NB4 (cell line): ENCODE measurements around the gene MAN2B1.
A peak's percentile ranks its signal among the peaks of the same experiment; 100 is the strongest.

Source experiments
- MYC ChIP-seq: IDR thresholded peaks from 2 replicates; pipeline ENCODE4 v1.6.1; 2011; ENCODE audit warnings: low read depth, low read length
- TF ChIP-seq, protein P1 (sequence below): IDR thresholded peaks from 2 replicates; pipeline ENCODE4 v1.6.1; 2011; ENCODE audit warnings: low read depth, low read length
- TF ChIP-seq, protein P2 (sequence below): IDR thresholded peaks from one replicate; pipeline ENCODE4 v1.5.1; 2012; ENCODE audit warnings: low read depth, low read length

DNA sequence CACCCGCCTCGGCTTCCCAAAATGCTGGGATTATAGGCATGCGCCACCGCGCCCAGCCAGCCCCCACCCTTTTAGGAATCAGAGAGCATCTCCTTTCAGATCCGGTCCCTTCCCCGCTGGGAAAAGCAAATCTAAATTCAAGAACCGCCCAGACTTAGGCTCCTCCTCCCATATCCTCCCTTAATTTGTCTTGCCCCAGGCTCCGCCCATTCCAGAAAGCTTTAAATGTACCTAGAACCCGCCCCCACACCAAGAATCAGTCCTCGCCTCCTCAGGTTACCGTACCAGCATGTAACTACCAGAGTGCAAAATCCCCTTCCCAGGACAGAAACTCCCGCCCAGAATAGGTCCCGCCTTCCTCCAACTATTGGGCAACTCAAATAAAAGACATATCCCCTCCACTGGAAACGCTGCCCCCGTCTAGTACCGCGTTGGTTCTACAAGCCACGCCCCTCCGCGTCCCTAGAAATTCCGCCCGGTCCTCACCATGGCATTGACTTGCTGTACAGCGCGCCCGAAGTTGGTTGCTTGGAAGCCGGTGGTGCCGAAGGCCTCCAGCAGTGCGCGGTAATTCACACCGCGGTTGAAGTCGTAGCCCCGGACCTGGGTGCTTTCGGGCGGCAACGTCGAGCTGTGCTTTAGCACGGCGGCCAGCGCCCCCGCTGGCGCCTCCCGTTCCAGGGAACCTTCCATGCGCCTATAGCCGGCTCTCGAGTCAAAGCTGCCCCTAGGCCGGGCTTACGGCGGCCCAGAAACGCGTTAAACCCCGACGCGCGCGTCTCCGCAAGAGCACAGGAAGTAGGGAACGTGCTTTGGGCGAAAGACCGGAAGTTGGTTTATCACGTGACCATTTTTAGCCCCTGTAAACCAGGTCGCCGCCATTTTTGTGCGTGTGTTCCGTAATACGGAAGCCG lies 14.8 kb upstream of the MAN2B1 start, which contains the start of gene DHPS:
- TF ChIP-seq, protein P1, sequence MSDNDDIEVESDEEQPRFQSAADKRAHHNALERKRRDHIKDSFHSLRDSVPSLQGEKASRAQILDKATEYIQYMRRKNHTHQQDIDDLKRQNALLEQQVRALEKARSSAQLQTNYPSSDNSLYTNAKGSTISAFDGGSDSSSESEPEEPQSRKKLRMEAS, result peak; percentile 92
- TF ChIP-seq, protein P2, sequence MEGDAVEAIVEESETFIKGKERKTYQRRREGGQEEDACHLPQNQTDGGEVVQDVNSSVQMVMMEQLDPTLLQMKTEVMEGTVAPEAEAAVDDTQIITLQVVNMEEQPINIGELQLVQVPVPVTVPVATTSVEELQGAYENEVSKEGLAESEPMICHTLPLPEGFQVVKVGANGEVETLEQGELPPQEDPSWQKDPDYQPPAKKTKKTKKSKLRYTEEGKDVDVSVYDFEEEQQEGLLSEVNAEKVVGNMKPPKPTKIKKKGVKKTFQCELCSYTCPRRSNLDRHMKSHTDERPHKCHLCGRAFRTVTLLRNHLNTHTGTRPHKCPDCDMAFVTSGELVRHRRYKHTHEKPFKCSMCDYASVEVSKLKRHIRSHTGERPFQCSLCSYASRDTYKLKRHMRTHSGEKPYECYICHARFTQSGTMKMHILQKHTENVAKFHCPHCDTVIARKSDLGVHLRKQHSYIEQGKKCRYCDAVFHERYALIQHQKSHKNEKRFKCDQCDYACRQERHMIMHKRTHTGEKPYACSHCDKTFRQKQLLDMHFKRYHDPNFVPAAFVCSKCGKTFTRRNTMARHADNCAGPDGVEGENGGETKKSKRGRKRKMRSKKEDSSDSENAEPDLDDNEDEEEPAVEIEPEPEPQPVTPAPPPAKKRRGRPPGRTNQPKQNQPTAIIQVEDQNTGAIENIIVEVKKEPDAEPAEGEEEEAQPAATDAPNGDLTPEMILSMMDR, result no peak
- peak; percentile 90 for TF ChIP-seq MYC
